GM12878 (cell line): ENCODE measurements around the gene KIN.

ENCODE experiments used
- ATF2 ChIP-seq: IDR thresholded peaks from 2 replicates; pipeline ENCODE4 v1.6.1; 2012; ENCODE audit warnings: low read length, inconsistent platforms
- CHD4 ChIP-seq: fragments of 200-600 bp; sonication (generic); IDR thresholded peaks from 2 replicates; pipeline ENCODE4 v1.6.1; 2016; ENCODE audit warnings: mild to moderate bottlenecking
- CTCF ChIP-seq, 3 experiments: IDR thresholded peaks in 2 of 3; conservative IDR thresholded peaks in 1 of 3; 2 replicates each; pipeline ENCODE4 v1.5.1; 2011; ENCODE audit warnings: low read depth in 3 of 3, low read length in 3 of 3, mild to moderate bottlenecking in 3 of 3, control low read depth in 2 of 3, moderate library complexity in 2 of 3, inconsistent platforms in 1 of 3, mixed read lengths in 1 of 3; ENCODE audit not compliant: control insufficient read depth in 2 of 3, insufficient read depth in 1 of 3; ENCODE audit errors: extremely low read depth in 1 of 3
- ESRRA ChIP-seq: IDR thresholded peaks from 2 replicates; pipeline ENCODE4 v1.6.1; 2012; ENCODE audit warnings: mild to moderate bottlenecking, low read length, improper control_type of control experiment
- GABPA ChIP-seq: IDR thresholded peaks from 2 replicates; pipeline ENCODE4 v1.6.1; 2014; ENCODE audit warnings: antibody characterized with exemption, low read depth, mild to moderate bottlenecking, inconsistent platforms
- HDGF ChIP-seq: fragments of 450-650 bp; IDR thresholded peaks from 2 replicates; pipeline ENCODE4 v1.6.1; 2016; ENCODE audit warnings: antibody characterized with exemption
- KDM1A ChIP-seq: fragments of 200-600 bp; sonication (generic); IDR thresholded peaks from 2 replicates; pipeline ENCODE4 v1.6.1; 2016; ENCODE audit warnings: borderline replicate concordance
- NFIC ChIP-seq: IDR thresholded peaks from 2 replicates; pipeline ENCODE4 v1.6.1; 2012; ENCODE audit warnings: low read depth, mild to moderate bottlenecking, inconsistent platforms, low read length, moderate library complexity
- POLR2A ChIP-seq: IDR thresholded peaks from 2 replicates; pipeline ENCODE4 v1.6.1; 2011; ENCODE audit warnings: low read depth, mild to moderate bottlenecking, low read length
- POLR2AphosphoS5 ChIP-seq: IDR thresholded peaks from 2 replicates; pipeline ENCODE4 v1.6.1; 2011; ENCODE audit warnings: mild to moderate bottlenecking, low read length, inconsistent platforms
- SREBF1 ChIP-seq: IDR thresholded peaks from 2 replicates; pipeline ENCODE4 v1.6.1; 2012; ENCODE audit warnings: mild to moderate bottlenecking, low read length
- ZBTB40 ChIP-seq: fragments of 450-650 bp; IDR thresholded peaks from 2 replicates; pipeline ENCODE4 v1.6.1; 2016; ENCODE audit warnings: mild to moderate bottlenecking, moderate library complexity, borderline replicate concordance
- ZNF24 ChIP-seq: fragments of 450-650 bp; IDR thresholded peaks from 2 replicates; pipeline ENCODE4 v1.6.1; 2017; ENCODE audit warnings: antibody characterized with exemption, mild to moderate bottlenecking
- ZNF622 ChIP-seq: fragments of 450-650 bp; IDR thresholded peaks from 2 replicates; pipeline ENCODE4 v1.6.1; 2017; ENCODE audit warnings: mild to moderate bottlenecking, inconsistent platforms

- TF ChIP-seq ZNF24, result no peak
- TF ChIP-seq ESRRA, result no peak
- no peak for TF ChIP-seq CHD4
- TF ChIP-seq HDGF, result no peak
- TF ChIP-seq ZNF622, result no peak
- no peak for TF ChIP-seq POLR2AphosphoS5
- TF ChIP-seq CTCF (IDR thresholded peaks at IDR 0.05 in 2 of 3, conservative IDR thresholded peaks at IDR 0.05 in 1 of 3; ENCODE audit: control insufficient read depth in 2 of 3, extremely low read depth in 1 of 3, insufficient read depth in 1 of 3, low read depth in 3 of 3, low read length in 3 of 3), result no peak
- TF ChIP-seq SREBF1, result no peak
- no peak for TF ChIP-seq KDM1A
- TF ChIP-seq GABPA, result no peak
- TF ChIP-seq ATF2, result no peak
- no peak for TF ChIP-seq POLR2A
- no peak for TF ChIP-seq ZBTB40
- TF ChIP-seq NFIC, result no peak
Observed at GRCh38 chr10:7715515-7715914, 72.3 kb downstream of the KIN start.
